ENCODE results near the gene NEDD8.

NEDD8 gene

GRCh38 chr14:24232121-24232644 lies at the start of gene NEDD8:
TSS of gene NEDD8 (minus strand) at chr14:24232367. CDS start at chr14:24232267, 100 bp downstream.
- DNase-seq = peak; percentile 90

- no peak for DNase-seq
Measured at GRCh38 chr14:24281636-24282035, 49.5 kb upstream of the NEDD8 start.

GRCh38 chr14:24280797-24281460 lies 48.8 kb upstream of the NEDD8 start:
- no peak for DNase-seq

DNA sequence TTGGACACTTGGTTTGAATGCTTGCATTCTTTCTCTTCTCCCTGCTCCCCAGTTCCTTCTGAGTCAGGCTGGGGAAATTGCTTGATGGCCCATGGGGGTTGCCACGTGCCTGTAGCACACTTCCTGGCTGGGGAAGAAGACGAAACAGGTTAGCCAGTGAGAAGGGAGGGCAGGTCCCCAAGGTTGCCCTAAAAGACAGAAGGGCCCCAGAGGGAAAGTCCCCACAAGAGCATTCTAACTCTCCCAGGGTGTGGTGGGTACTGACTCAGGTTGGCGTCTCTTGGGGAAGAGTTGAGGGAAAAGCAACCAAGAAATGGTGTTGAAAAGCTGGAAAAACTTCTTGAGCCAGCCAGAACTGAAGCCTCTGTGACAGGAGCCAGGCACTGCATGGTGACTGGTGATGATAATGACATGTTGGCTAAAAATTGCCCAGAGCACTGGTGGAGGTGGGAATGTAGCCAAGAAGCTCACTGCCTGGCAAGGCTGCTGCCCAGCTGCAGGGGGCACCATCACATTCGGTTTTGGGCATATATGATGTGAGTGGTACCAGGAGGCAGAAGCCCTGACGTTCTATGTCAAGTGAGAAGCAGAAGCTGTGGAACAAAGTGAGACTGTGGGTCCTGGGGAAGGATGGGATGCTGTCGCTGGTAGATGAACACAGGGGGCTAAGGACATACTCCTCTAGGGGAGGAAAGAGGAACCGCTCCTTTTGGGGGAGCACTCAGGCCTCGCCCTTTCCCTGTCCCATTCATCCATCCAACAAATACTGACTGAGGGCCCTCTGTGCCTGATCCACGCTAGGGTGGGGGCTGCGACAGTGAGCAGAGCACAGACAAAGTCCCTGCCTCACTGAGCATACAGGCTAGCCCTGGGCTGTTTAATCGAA lies 47.4 kb upstream of the NEDD8 start:
- DNase-seq = peak; percentile 76

- no peak for DNase-seq
Measured at GRCh38 chr14:24278424-24278823, 46.3 kb upstream of the NEDD8 start.

- DNase-seq = peak; percentile 59
Measured at GRCh38 chr14:24277606-24278321, 45.6 kb upstream of the NEDD8 start.

GRCh38 chr14:24277071-24277470 lies 44.9 kb upstream of the NEDD8 start:
- DNase-seq = no peak

GRCh38 chr14:24274101-24274543 lies 42.0 kb upstream of the NEDD8 start:
- DNase-seq = peak; percentile 55

DNA sequence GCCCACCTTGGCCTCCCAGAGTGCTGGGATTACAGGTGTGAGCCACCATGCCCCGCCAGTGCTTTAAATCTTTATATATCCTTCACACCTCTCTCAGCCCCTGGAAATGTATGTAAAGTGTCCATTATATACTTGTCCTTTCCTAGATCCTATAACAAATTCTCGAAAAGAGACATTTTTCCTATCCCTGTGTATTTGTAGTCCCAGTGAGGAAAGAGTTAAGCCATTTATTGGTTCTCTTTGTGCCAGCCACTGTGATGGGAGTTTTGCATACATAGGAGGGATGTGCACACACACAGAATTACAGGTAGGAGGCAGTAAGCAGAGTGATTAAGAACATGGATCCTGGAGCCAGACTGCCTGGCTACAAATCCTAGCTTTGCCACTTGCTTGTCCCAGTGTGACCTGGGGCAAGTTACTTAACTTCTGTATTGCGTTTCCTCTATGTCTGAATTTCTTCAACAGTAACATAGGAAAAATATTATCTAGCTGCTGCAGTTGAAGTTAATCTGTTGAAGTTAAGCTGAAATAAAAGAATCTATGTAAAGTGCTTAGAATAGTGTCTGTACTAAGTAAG lies 41.3 kb upstream of the NEDD8 start:
- no peak for DNase-seq

GRCh38 chr14:24272467-24272866 lies 40.3 kb upstream of the NEDD8 start:
- DNase-seq = no peak

DNA sequence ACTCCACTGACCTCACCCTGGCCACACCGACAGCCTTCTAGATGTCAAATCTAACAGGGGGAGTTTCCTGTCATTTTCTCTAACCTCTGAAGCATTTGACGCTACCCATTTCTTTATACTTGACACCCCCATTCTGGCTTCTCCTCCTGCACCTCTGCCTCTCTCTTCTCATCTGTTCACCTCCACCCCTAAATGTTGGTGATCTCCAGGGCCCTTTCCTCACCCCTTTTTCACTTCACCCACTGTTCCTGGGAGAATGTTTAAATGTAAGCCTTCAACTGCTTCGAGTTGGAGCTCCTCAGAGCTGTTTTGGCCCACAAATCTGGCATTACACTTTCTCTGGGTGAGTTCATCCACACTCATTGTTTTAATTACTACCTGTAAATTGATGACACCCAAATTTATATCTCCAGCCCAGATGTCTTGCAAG lies 39.7 kb upstream of the NEDD8 start:
- no peak for DNase-seq

- DNase-seq = peak; percentile 96
Measured at GRCh38 chr14:24271134-24271833, 39.1 kb upstream of the NEDD8 start, which contains the start of gene RABGGTA. TSS of gene RABGGTA (minus strand) at chr14:24271597. CDS start at chr14:24271115, 482 bp downstream.

DNA sequence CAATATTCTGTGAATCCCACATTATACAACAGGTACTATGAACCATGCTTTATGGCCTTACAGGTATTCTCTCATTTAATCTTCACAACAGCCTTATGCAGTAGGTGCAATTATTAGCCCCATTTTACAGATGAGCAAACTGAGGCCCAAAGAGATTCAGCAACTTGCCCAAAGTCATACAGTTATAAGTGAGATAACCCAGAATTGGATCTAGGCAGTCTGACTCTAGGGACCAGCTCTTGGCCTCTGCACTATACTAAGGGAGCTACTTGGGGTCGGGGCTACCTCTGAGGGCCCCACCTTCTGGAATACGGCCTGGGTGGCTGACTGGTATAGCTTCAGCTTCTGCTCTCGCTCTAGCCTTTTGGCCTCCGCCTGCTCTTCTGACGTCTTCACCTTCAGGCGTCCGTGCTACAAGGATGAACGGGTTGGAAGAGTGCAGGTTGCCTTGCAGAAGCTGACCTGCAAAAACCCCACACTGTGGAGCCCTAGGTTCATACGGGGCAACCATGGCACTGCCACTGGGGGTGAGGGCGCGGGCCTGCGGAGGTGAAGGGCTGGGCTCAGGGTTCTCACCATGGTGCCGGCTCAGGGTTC lies 38.5 kb upstream of the NEDD8 start:
- DNase-seq = no peak

GRCh38 chr14:24269910-24270536 lies 37.9 kb upstream of the NEDD8 start:
- no peak for DNase-seq

DNA sequence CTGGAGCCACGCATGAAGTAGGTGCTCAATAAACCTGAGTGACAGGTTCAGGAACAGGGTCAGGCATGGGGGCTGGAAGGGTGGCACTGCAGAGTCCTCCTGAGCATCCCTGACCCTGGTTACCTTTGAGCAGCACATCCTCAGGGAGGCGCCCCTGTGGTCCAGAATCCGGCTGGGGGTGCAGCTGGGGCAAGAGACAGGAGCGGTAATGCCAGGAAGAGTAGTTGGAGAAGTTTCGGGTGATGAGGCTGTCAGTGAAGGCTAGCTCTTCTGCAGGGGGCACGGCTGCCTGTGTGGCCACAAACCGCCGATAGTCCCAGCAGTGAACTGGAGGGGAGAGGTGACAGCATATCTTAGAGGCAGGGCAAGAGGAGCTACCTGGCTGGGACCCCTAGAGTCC lies 37.2 kb upstream of the NEDD8 start:
- no peak for DNase-seq

DNA sequence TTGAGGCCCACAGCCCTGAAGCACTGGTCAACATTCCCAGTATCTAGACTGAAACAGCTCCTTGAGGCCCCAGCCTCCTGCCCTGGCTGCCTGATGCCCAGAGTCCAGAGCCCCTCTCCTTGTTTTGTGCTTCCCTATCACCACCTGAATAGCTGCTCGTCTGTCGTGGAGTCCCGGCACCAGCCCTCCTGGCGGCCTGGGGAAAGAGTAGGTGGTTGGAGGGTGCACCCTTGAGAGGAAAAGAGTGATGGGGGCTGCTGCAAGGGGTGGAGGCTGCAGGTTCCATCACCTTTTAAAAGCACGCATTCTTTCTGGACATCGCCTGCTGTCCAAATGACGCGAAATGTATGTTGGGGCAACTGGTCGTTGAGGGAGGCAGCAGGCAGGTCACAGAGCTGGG lies 36.1 kb upstream of the NEDD8 start:
- no peak for DNase-seq

GRCh38 chr14:24267516-24267915 lies 35.3 kb upstream of the NEDD8 start:
- DNase-seq = no peak

DNA sequence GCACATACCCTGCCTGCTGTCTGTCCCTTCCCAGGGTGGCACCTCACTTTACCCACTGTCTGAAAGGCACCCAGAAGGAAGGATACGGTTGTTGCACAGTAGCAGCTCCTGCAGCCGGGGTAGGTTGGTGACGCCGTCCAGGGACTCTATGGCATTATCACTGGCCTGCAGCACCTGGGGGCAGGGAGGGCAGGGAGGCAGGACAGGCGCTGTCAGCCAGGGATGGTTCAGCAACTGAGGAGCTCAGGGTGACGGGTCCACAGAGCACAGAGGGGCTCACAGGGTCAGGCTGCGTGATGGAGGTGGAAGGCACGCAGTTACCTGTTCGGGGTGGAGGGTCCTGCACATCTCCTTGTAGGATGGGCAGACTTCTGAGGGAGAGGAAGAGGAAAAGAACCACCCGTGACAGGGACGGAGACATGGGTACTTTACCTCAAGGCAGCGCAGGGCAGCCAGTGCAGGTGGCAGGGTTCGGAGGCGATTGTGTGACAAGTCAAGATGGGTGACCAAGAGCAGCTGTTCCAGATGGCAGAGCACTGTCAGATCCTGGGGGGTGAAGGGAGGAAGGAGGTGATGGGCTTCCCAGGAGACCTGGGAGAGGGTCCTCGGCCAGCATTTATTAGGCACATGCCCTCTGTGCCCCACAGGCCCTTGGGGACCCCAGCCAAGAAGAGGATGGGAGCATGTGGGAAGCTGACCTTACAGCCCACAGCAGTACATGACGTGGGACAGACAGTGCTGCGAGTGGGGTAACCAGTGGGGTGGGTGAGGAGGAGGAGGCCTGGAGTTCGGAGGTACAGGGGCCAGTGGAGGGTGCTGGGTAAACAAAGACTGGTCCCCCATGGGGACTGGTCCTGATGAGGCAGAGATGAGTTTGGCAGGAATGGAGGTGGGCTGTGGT lies 34.4 kb upstream of the NEDD8 start:
- DNase-seq = no peak

- no peak for DNase-seq
Measured at GRCh38 chr14:24264298-24264697, 32.1 kb upstream of the NEDD8 start.

DNA sequence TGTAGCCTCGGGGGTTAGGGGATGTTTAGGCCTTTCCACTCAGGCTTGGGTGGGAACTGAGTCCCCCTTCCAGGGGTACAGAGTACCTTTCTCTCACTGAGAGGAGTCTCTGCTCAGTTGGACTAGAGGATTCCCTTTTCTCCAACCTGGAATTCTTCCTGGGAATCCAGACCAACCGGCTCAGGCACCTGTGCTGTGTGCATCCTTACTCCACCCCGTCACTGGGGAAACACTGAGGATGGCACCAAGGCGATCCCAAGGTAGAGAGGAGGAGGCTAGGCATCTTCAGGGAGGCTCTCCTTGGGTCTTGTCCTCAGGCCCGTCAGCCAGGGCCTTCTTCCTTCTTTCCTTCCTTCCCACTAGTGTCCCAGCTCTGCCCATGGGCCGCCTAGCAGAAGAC lies 31.7 kb upstream of the NEDD8 start:
- no peak for DNase-seq
